A673 (cell line): Measurements from ENCODE around the gene AP3D1. TPM values are rescaled to one million over a fixed set of nuclear protein-coding genes. Genes with fewer than 3 reads are reported as not detected.

ENCODE experiments used
- BruUV-seq: library from RNA; stranded (reverse); fragments of 400-500 nt; replicated peaks from 2 replicates; lab custom pipeline; 2021; lab: Mats Ljungman, UMichigan
- CTCF ChIA-PET: fragments of 300-600 bp; sonication (Branson Sonifier 250); formaldehyde crosslinking; loops from one replicate; lab custom pipeline; 2022; ENCODE audit warnings: antibody characterized with exemption; lab: Charles Lee
- POLR2A ChIA-PET: fragments of 300-600 bp; sonication (Branson Sonifier 250); formaldehyde crosslinking; loops from one replicate; lab custom pipeline; 2022; ENCODE audit warnings: antibody characterized with exemption; ENCODE audit not compliant: low non-redundant PET; lab: Charles Lee
- DNase-seq: peaks from one replicate; pipeline ENCODE4 v3.0.0-alpha.2; 2015; ENCODE audit warnings: low spot score
- H3K27ac ChIP-seq: fragments of 200-600 bp; sonication (generic); 2 replicates; pipeline ENCODE4 v1.5.1; 2016; ENCODE audit warnings: mixed run types, low read depth, mild to moderate bottlenecking, mixed read lengths, antibody characterized with exemption, low read length; ENCODE audit not compliant: poor library complexity, severe bottlenecking
- H3K27me3 ChIP-seq: fragments of 200-600 bp; sonication (generic); replicated peaks from 2 replicates; pipeline ENCODE4 v1.6.1; 2017; ENCODE audit warnings: mixed run types, low read depth, mild to moderate bottlenecking, mixed read lengths, antibody characterized with exemption, low read length; ENCODE audit not compliant: insufficient read depth, poor library complexity
- H3K36me3 ChIP-seq: fragments of 200-600 bp; sonication (generic); 2 replicates; pipeline ENCODE4 v1.6.1; 2016; ENCODE audit warnings: mixed run types, mild to moderate bottlenecking, mixed read lengths, antibody characterized with exemption, low read length; ENCODE audit not compliant: insufficient read depth, poor library complexity, severe bottlenecking
- H3K4me1 ChIP-seq: fragments of 200-600 bp; sonication (generic); 2 replicates; pipeline ENCODE4 v1.6.1; 2017; ENCODE audit warnings: mixed run types, mild to moderate bottlenecking, mixed read lengths, antibody characterized with exemption, low read length; ENCODE audit not compliant: insufficient read depth, poor library complexity, severe bottlenecking
- H3K4me3 ChIP-seq: fragments of 200-600 bp; sonication (generic); 2 replicates; pipeline ENCODE4 v1.5.1; 2016; ENCODE audit warnings: low read depth, mixed run types, mild to moderate bottlenecking, mixed read lengths, low read length; ENCODE audit not compliant: poor library complexity, severe bottlenecking
- H3K9me3 ChIP-seq: fragments of 200-600 bp; sonication (generic); 2 replicates; pipeline ENCODE4 v1.6.1; 2016; ENCODE audit warnings: mixed run types, low read depth, mild to moderate bottlenecking, mixed read lengths, antibody characterized with exemption, low read length; ENCODE audit not compliant: poor library complexity, severe bottlenecking
- EZH2 ChIP-seq: fragments of 200-600 bp; sonication (generic); IDR thresholded peaks from 2 replicates; pipeline ENCODE4 v1.6.1; 2017; ENCODE audit warnings: borderline replicate concordance, low read depth, mild to moderate bottlenecking, mixed read lengths, antibody characterized with exemption, low read length; ENCODE audit not compliant: poor library complexity, severe bottlenecking
- intact Hi-C: fragments of 100-400 bp; cut with micrococcal nuclease; formaldehyde crosslinking; loops from one replicate; pipeline ENCODE4 v1.10.0; 2022; ENCODE audit not compliant: unreplicated experiment
- total RNA-seq: library from RNA; stranded (reverse); gene quantifications from 2 replicates; pipeline ENCODE4 v1.2.3, GENCODE V29; 2021
- TF ChIP-seq, protein P1 (sequence below): fragments of 300-800, 200-600 bp; sonication (generic); conservative IDR thresholded peaks from 2 replicates; pipeline ENCODE4 v1.5.1; 2017; ENCODE audit warnings: low read depth, mild to moderate bottlenecking, antibody characterized with exemption, low read length, moderate library complexity, mixed read lengths

The AP3D1 gene
- total RNA-seq, 1 experiment from 2014 or later: 148 TPM

DNA sequence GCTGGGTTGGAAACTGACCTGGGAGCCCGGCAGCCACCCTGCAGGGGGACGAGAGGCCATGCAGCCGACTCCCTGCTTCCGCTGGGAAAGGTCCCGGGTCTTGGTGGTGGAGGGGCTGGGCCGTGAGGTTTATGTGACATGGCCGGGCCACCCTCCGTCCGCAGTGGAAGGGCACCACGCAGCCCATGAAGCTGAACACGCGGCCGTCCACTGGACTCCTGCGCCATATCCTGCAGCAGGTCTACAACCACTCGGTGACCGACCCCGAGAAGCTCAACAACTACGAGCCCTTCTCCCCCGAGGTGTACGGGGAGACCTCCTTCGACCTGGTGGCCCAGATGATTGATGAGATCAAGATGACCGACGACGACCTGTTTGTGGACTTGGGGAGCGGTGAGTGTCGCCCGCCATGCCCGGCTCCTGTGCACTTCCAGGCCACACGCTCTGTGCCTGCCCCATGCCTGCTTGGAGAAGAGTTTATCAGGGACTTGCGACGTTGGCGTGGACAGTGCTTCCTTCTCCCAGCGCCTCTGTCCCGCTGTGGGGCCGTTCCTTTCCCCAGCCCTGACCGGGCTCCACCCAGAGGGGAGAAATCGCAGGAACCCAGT lies 39.6 kb upstream of the AP3D1 start:
- POLR2A ChIA-PET: no interaction called here

DNA sequence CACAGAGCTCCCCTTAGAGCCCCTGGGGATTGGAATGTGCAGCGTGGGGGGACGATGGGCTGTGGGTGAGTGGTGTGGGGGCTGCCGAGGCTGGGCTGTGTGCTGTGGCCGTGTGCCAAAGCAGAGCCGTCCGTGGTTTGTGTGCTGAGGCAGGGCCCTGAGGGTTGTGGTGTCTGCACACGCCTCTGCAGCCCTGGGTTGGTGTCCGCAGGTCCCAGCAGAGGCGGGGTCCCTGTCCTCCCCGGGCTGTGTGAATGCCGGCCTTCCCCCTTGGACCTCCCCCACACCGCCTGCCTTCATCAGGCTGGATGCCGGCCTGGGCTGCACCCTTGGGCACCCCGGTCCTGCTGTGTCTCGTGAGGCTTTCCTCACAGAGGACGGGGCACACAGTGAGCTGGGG lies 38.5 kb upstream of the AP3D1 start:
- no peak for DNase-seq
- ChIA-PET POLR2A (no interaction called here), CTCF (no interaction called here)
- no peaks in the 10 kb centered on the region for H3K27me3 ChIP-seq
- H3K9me3 ChIP-seq: no peaks in the 10 kb centered on the region
- intact Hi-C loops: no loop called here
- BruUV-seq: no TSS peak
- TF ChIP-seq EZH2: no peak
- TF ChIP-seq, protein P1, sequence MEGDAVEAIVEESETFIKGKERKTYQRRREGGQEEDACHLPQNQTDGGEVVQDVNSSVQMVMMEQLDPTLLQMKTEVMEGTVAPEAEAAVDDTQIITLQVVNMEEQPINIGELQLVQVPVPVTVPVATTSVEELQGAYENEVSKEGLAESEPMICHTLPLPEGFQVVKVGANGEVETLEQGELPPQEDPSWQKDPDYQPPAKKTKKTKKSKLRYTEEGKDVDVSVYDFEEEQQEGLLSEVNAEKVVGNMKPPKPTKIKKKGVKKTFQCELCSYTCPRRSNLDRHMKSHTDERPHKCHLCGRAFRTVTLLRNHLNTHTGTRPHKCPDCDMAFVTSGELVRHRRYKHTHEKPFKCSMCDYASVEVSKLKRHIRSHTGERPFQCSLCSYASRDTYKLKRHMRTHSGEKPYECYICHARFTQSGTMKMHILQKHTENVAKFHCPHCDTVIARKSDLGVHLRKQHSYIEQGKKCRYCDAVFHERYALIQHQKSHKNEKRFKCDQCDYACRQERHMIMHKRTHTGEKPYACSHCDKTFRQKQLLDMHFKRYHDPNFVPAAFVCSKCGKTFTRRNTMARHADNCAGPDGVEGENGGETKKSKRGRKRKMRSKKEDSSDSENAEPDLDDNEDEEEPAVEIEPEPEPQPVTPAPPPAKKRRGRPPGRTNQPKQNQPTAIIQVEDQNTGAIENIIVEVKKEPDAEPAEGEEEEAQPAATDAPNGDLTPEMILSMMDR: no peak
- peaks cover 67% of the 10 kb centered on the region for H3K36me3 ChIP-seq
- no peaks in the 10 kb centered on the region for H3K4me1 ChIP-seq
- H3K4me3 ChIP-seq: no peak overlapping the region
- H3K27ac ChIP-seq: no peak overlapping the region

More for the DNA sequence above, 39.6 kb upstream of the AP3D1 start:
- Histone ChIP-seq H3K27me3 (no peaks in the 10 kb centered on the region), H3K36me3 (peaks cover 60% of the 10 kb centered on the region), H3K9me3 (no peaks in the 10 kb centered on the region), H3K4me1 (no peaks in the 10 kb centered on the region), H3K27ac (no peak overlapping the region), H3K4me3 (no peak overlapping the region)
- intact Hi-C loops: no loop called here
- no peak for DNase-seq
- CTCF ChIA-PET: no interaction called here
- TF ChIP-seq, protein P1: no peak
- TF ChIP-seq EZH2: no peak
- BruUV-seq: no TSS peak

DNA sequence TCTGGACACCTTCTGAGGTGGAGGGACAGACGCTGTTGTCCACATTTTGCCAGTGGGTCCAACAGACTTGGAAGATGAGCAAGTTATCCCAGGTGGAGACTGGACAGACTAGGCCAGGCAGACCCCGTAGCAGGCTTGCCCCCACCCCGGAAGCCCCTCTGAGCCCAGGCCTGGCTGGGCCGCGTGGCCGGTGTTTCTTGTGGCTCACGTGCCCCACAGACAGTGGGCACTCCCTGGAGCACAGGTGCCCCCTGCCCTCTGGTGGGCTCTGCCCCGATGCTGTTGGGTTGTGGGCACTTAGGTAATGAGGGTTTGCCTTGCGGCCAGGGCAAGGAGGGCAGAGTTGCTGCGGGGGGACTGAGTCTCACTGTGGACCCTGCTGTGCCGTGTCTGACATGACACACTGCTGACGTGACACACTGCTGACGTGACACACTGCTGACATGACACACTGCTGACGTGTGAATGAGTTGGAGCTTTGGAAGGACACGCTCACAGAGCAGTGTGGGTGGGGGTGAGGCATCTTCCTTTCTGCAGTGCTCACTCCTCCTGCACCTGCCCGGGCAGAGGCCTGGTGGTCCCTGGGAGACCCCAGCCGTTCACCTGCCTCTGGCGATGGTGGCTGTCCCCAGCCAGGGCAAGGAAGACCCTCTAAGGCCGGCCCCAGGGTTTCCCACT lies 37.5 kb upstream of the AP3D1 start:
- Histone ChIP-seq H3K27ac (no peak overlapping the region), H3K27me3 (no peaks in the 10 kb centered on the region), H3K4me1 (no peaks in the 10 kb centered on the region), H3K36me3 (peaks cover 63% of the 10 kb centered on the region), H3K4me3 (no peak overlapping the region), H3K9me3 (no peaks in the 10 kb centered on the region)
- no peak for DNase-seq
- intact Hi-C loops: no loop called here
- ChIA-PET POLR2A (no interaction called here), CTCF (no interaction called here)
- TF ChIP-seq, protein P1: no peak
- TF ChIP-seq EZH2: no peak
- BruUV-seq: no TSS peak
